ENCODE measurements around the gene POLD2. TPM values are rescaled to one million over a fixed set of nuclear protein-coding genes. Genes with fewer than 3 reads are reported as not detected.

Gene POLD2
- total RNA-seq, 4 donors from 2014 or later, result 19.7 to 45.6 (median 21.0) TPM

- TF ChIP-seq CTCF (IDR thresholded peaks at IDR 0.05; ENCODE audit: low read depth), result no peak
Measured at GRCh38 chr7:44075296-44076075, 47.9 kb downstream of the POLD2 start.

DNA sequence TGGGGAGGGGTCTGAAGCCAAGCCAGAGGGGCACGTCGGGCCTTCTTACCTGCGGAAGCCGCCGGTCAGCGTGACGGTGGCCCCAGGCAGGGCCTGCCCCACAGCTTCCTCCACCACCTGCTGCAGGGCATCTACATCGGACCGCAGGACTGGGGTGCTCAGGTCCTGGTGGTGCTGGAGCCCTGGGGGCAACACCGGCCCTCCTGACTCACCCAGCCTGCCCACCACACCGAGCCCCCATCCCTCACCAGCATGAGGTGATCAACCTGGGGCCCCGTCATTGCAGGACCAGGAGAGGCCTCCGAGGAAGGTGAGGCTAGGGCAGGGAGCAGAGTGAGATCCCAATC is 49.0 kb downstream of the POLD2 start:
- no peak for TF ChIP-seq CTCF (IDR thresholded peaks at IDR 0.05; ENCODE audit: low read depth)

- no peak for TF ChIP-seq CTCF (IDR thresholded peaks at IDR 0.05; ENCODE audit: low read depth)
Measured at GRCh38 chr7:44073664-44074348, 49.5 kb downstream of the POLD2 start.

DNA sequence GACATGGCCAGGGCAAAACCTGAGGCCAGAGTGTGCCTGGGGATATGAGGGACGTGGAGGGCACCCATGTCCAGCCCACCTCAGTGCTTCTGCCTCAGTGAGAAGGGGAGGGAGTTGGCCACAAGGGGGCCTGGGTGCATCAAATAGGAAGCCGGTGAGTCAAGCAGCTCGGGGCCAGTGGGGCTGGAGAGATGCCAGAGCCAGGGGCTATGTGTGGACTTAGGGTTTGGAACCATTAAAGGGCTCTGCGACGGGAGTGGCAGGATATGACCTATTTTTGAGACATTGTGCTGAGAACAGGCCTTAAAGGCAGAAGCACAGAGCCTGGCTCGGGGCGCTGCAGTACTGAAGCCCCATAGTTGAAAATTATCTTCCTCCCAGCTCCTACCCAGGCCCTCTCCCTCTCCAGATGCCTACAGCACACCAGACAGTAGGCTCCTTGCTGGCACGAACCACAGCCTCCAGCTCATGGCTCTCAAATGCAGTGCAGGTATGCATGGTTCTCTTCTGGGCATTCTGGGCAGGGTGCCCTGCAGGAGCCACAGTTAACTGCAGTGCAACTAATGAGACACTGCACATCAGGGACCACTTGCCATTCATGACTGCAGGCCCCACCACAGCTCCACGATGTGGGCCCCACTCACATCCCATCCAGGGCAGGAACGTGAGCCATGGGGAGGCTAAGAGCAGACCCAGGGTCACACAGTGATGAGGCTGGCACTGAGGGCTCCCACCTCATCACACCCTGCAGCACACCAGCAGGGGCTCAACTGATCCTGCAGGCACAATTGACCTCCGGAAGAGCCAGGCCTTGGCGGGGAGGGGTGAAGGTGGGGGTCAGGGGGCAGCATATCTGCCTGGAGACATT is 50.8 kb downstream of the POLD2 start:
- TF ChIP-seq CTCF (IDR thresholded peaks at IDR 0.05; ENCODE audit: low read depth), result no peak

GRCh38 chr7:44071726-44072363 is 51.5 kb downstream of the POLD2 start:
- TF ChIP-seq CTCF (IDR thresholded peaks at IDR 0.05; ENCODE audit: low read depth), result no peak

DNA sequence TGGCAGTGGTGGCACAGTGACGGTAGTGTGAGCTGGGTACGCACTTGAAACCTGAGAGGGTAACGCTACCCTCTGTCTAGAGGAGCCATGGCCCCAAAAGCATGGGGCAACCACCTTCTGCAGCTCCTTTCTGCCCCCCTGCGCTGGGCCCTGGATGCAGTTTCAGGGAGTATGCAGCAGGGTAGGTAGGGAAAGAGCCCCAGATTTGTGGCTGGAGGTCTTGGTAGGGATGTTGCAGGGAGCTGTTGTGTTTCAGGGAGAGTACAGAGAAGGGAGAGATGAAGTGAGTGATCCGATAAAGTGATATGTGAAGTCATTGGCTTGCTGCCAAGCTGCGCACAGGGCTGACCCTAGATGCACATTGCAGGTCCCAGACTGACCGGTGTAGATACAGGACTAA is 55.3 kb downstream of the POLD2 start:
- no peak for TF ChIP-seq CTCF (IDR thresholded peaks at IDR 0.05; ENCODE audit: low read depth)
